Memory B cell (primary cell): Measurements from ENCODE around the gene ABAT.
A peak's percentile ranks its signal among the peaks of the same experiment; 100 is the strongest.

Source experiments
- ATAC-seq: fragments of 150-1000 bp; cut with Tn5 transposase; 2 replicates; pipeline ENCODE4 v1.10.0; 2021; ENCODE audit warnings: low read depth, mild to moderate bottlenecking, moderate library complexity
- DNase-seq, 2 donors: peaks; one replicate each; pipeline ENCODE4 v3.0.0; 2022; ENCODE audit warnings: low spot score in 2 of 2
- H3K27ac Mint-ChIP-seq: one replicate; pipeline ENCODE4 v1.8.0; 2022; ENCODE audit warnings: mild to moderate bottlenecking, moderate library complexity, mixed read lengths
- H3K27me3 Mint-ChIP-seq: one replicate; pipeline ENCODE4 v1.8.0; 2022; ENCODE audit warnings: mixed read lengths
- H3K36me3 Mint-ChIP-seq: one replicate; pipeline ENCODE4 v1.8.0; 2022; ENCODE audit warnings: mild to moderate bottlenecking, mixed read lengths
- H3K4me1 Mint-ChIP-seq: one replicate; pipeline ENCODE4 v1.8.0; 2022; ENCODE audit warnings: mixed read lengths
- H3K4me3 Mint-ChIP-seq: one replicate; pipeline ENCODE4 v1.8.0; 2022; ENCODE audit warnings: mild to moderate bottlenecking, moderate library complexity, mixed read lengths
- H3K9me3 Mint-ChIP-seq: one replicate; pipeline ENCODE4 v1.8.0; 2022; ENCODE audit warnings: mixed read lengths

The ABAT gene

DNA sequence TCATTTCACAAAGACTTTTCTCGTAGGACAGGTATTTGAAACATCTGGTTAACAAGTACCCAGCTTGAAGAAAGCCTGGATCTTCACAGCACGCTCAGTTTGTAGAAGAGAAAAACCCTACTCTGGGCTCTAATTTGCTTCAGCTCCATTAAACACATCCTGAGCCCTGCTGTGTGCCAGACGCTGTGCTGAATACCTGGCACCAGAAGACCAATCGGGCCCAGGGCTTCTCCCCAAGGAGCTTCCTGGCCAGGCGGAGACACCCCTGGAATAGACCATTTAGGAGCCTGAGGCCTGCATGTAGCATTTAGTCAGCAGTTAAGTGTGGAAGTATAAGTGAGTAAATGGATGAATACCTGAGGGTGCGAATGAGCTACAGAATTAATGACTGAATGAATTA lies 8.9 kb upstream of the ABAT start:
- ATAC-seq (no peak), DNase-seq (no peak)
- Mint-ChIP-seq H3K27ac (no peak overlapping the region), H3K4me3 (no peak overlapping the region), H3K27me3 (no peaks in the 10 kb centered on the region), H3K36me3 (peaks cover 10% of the 10 kb centered on the region), H3K4me1 (peaks cover under 1% of the 10 kb centered on the region), H3K9me3 (no peaks in the 10 kb centered on the region)

DNA sequence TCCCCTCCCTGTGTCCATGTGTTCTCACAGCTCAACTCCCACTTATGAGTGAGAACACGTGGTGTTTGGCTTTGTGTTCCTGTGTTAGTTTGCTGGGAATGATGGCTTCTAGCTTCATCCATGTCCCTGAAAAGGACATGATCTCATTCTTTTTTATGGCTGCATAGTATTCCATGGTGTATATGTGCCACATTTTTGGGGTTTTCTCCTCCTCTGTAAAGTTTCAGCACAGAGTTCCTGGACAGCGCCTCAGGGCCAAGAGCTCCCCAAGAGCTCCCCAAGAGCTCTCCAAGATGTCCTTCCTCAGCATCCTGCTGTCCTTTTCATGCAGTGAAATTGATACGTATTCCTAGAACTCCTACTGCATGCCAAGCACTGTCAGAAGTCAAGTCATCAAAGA lies 6.9 kb upstream of the ABAT start:
- H3K27me3 Mint-ChIP-seq = no peaks in the 10 kb centered on the region
- H3K9me3 Mint-ChIP-seq = no peaks in the 10 kb centered on the region
- no peak overlapping the region for H3K27ac Mint-ChIP-seq
- no peaks in the 10 kb centered on the region for H3K4me1 Mint-ChIP-seq
- peaks cover 10% of the 10 kb centered on the region for H3K36me3 Mint-ChIP-seq
- ATAC-seq (no peak), DNase-seq (no peak)
- no peak overlapping the region for H3K4me3 Mint-ChIP-seq

DNA sequence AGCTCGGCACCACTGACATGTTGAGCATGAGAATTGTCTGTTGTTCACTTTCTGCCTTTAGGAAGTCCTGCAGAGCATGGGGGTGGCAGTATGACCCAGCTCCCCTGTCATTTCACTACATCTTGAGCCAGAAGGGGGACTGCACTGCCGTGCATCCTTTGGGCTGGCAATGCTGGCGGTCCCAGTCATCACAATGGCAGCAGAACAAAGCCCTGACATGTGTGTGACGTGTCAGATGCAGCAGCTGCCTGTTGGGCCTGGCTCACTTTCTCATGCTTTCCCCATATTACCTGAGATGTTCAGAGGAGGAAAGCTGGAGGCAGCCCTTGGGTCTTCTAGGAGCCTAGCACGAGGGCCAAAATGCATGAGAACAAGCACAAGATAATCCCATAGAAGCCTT lies 6.3 kb upstream of the ABAT start:
- Mint-ChIP-seq H3K4me3 (no peak overlapping the region), H3K4me1 (no peaks in the 10 kb centered on the region), H3K9me3 (no peaks in the 10 kb centered on the region), H3K27ac (no peak overlapping the region), H3K36me3 (peaks cover 10% of the 10 kb centered on the region), H3K27me3 (no peaks in the 10 kb centered on the region)
- no peak for DNase-seq
- no peak for ATAC-seq

DNA sequence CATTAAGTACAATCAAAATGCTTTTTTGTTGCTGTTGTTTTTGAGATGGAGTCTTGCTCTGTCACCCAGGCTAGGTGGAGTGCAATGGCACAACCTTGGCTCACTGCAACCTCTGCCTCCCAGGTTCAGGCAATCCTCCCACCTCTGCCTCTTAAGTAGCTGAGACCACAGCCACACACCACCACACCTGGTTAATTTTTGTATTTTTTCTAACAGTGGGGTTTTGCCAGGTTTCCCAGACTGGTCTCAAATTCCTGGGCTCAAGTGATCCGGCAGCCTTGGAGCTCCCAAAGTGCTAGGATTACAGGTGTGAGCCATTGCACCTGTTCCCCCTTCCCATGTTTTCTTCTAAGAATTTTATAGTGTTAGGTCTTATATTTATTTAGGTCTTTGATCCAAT lies 4.9 kb upstream of the ABAT start:
- H3K4me3 Mint-ChIP-seq = no peak overlapping the region
- peaks cover 10% of the 10 kb centered on the region for H3K36me3 Mint-ChIP-seq
- no peaks in the 10 kb centered on the region for H3K9me3 Mint-ChIP-seq
- peaks cover 4% of the 10 kb centered on the region for H3K4me1 Mint-ChIP-seq
- DNase-seq (no peak), ATAC-seq (no peak)
- no peaks in the 10 kb centered on the region for H3K27me3 Mint-ChIP-seq
- no peak overlapping the region for H3K27ac Mint-ChIP-seq

DNA sequence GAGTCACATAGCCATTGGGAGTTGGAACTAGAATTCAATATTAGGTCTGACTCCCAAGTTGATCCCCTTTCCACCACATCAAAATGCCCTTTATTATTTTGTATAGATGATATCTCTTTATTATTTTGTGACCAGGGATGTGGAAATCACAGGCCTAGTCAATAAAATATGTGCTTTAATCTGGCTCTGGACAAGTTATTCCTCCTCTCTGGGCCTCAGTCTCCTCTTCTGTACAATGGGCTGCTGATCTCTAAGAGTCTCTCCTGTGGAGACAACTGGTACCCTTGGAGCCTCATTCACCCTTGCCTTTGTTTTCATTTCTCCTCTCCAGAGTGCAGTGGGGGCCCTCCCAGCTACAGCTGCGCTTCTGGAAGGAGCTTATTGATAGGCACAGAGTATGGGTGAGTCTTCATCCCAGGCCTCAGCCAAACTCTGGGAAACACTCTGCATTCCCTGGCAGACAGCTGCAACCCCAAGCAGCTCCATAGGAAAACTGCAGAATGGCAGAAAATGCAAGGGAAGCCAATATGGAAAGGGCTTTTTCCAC lies 4.3 kb upstream of the ABAT start:
- no peak for DNase-seq
- no peak overlapping the region for H3K27ac Mint-ChIP-seq
- no peaks in the 10 kb centered on the region for H3K9me3 Mint-ChIP-seq
- H3K4me1 Mint-ChIP-seq = peaks cover 7% of the 10 kb centered on the region
- ATAC-seq = no peak
- no peak overlapping the region for H3K4me3 Mint-ChIP-seq
- no peaks in the 10 kb centered on the region for H3K27me3 Mint-ChIP-seq
- H3K36me3 Mint-ChIP-seq = peaks cover 10% of the 10 kb centered on the region

DNA sequence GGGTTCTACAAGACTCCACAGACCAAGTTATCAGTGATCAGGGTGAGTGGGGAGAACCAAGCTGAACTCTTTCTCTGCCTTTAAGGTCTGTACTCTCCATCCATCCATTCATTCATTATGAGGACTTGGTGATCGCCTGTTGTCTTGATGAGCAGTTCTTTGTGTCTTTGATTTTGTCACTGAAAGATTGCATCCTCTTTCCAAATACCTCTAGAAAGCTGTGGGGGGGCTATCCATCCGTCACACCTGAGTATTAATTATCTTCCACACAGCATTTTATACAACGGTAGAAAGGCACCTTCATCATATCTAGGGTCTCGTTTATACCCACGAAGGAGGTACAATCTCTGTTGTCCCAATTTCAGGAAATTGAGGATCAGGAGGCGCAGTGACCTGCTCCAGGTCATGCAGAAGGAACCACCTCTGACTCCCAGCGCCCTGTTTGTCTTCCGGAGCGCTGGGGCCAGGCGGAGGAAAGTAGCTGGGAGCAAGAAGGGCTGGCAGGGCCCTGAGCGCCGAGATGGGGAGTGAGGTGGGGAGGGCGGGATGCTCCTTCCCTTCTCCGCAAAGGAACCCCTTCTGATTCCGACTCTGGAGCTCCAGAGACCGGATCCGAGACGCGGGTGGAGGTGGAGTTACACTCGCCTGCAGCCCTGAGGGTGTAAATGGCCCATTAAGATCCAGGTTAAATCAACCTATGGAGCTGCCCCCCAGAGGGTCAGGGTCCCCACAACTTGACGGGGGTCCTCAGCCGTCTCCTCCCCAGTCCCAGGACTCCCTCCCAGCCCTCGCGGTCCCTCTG lies 605 bp upstream of the ABAT start:
- Mint-ChIP-seq H3K36me3 (peaks cover 4% of the 10 kb centered on the region), H3K4me3 (peak overlapping the region; percentile 91), H3K9me3 (no peaks in the 10 kb centered on the region), H3K27ac (no peak overlapping the region), H3K27me3 (no peaks in the 10 kb centered on the region), H3K4me1 (peaks cover 17% of the 10 kb centered on the region)
- DNase-seq = no peak
- peak; percentile 26 for ATAC-seq

DNA sequence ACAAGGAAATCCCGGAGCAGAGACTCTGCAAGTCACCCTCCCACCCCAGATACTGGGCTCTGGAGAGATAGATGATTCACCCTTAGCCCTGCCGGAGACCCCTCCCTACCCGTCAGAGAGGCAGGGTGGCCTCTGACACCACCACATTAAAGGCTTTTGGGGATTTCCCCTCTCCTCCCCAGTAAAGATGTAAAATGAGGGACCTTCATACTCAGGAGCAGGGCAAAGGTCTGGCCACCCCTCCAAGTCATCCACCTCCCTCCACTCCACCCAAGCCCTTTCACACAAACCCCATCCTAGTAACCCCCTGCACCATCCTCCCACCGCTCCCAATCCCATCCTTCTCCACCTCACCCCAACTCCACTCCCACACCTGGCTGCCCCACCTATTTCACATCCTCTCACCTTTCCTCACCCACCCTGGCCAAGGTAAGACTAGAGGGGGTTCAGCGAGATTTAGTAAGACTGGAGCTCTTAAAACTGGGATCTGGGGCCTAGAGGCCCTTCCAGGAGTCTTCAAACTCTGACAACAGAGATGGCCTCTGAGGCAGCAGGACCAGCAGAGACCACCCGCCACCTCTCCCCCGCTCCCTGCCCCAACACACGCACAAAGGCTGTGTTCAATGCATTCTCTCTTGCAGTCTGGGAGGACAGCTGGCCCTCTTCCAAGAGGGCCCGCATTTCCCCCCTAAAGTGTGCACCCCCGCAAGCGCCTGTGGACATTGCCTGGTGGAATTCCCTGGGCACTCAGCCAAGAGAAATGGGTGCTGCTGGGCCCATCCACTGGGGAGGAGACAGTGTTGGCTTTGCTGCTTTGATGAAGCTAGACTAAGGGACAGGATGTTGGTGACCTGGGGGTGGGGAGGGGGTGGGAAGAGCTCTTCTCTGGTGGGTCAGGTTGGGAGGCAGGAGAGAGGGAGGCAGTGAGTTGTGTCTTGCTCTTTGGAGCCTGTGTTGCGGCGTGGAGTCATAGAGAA lies 1.1 kb downstream of the ABAT start:
- no peak for DNase-seq
- peak overlapping the region; percentile 91 for H3K4me3 Mint-ChIP-seq
- no peak for ATAC-seq
- peaks cover 5% of the 10 kb centered on the region for H3K27me3 Mint-ChIP-seq
- H3K36me3 Mint-ChIP-seq = peaks cover 12% of the 10 kb centered on the region
- peaks cover 22% of the 10 kb centered on the region for H3K4me1 Mint-ChIP-seq
- peaks cover 5% of the 10 kb centered on the region for H3K9me3 Mint-ChIP-seq
- H3K27ac Mint-ChIP-seq = peak overlapping the region; percentile 78

DNA sequence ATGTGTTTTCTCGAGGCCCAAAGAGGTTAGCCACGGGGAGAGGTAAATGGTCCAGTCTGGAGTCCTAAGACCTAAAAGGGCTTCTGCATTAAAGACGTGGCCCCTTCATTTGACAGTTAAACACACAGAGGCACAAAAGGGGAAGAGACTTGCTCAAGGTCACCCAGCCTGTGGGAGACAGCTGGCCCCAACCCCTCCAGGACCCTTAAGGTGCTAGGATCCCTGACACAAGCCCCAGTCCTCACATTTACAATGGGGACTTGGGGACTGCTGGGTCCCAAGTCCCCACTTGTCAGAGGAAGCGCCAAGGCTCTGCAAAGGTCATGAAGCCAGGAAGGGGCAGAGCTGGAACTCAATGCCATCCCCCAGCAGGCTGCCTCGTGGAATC lies 1.7 kb downstream of the ABAT start:
- no peak for DNase-seq
- H3K36me3 Mint-ChIP-seq = peaks cover 12% of the 10 kb centered on the region
- peaks cover 26% of the 10 kb centered on the region for H3K4me1 Mint-ChIP-seq
- peaks cover 5% of the 10 kb centered on the region for H3K27me3 Mint-ChIP-seq
- peak overlapping the region; percentile 91 for H3K4me3 Mint-ChIP-seq
- peaks cover 5% of the 10 kb centered on the region for H3K9me3 Mint-ChIP-seq
- H3K27ac Mint-ChIP-seq = no peak overlapping the region
- no peak for ATAC-seq

DNA sequence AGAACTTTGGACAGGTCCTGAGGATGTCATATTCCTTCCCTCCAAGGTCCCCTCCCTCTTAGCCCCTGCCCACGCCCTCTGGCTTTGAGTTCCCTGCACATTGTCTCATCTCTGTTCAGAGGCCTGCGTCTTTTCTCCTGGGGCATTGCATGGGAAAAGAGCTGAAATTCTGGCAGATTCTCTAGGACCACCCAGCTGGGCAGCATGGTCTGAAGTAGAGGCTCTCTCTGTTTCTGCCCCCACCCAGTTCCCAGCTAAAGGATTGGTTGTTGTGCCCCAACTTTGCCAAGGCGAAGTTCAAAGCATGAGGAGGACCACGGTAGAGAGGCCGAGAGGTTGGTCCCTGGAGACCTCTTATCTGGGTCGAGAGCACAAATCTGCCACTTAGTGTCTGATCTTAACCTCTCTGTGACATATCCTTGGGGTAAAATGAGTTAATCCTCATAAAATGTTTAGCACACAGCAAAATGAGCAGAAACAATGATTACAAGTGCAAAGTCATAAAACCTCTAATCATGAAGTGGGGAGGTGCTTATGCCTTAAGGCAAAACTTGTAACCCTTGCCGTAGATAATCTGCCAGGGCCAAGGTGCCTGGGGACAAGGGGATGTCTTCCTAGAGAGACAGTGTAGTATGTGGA lies 2.4 kb downstream of the ABAT start:
- DNase-seq (no peak), ATAC-seq (no peak)
- Mint-ChIP-seq H3K36me3 (peaks cover 12% of the 10 kb centered on the region), H3K4me1 (peaks cover 26% of the 10 kb centered on the region), H3K27ac (no peak overlapping the region), H3K27me3 (peaks cover 5% of the 10 kb centered on the region), H3K9me3 (peaks cover 5% of the 10 kb centered on the region), H3K4me3 (no peak overlapping the region)

DNA sequence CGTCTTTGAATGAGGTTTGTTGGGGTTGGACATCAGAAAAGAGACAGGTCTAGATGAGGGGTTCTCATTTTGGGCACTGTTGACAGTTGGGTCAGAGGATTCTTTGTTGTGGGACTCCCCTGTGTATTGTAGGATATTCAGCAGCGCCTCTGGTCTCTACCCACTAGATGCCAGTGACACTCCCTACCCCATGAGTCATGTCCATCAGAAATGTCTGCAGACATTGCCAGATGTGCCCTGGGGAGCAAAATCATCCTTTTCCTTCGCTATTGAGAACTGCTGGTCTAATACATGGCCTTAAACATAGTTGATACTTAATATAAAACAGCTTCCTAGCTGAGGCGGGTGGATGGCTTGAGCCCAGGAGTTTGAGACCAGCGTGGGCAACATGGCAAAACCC lies 3.1 kb downstream of the ABAT start:
- peaks cover 26% of the 10 kb centered on the region for H3K4me1 Mint-ChIP-seq
- peaks cover 12% of the 10 kb centered on the region for H3K36me3 Mint-ChIP-seq
- H3K27me3 Mint-ChIP-seq = peaks cover 5% of the 10 kb centered on the region
- no peak for DNase-seq
- ATAC-seq = no peak
- H3K9me3 Mint-ChIP-seq = peaks cover 5% of the 10 kb centered on the region
- H3K27ac Mint-ChIP-seq = no peak overlapping the region
- no peak overlapping the region for H3K4me3 Mint-ChIP-seq

DNA sequence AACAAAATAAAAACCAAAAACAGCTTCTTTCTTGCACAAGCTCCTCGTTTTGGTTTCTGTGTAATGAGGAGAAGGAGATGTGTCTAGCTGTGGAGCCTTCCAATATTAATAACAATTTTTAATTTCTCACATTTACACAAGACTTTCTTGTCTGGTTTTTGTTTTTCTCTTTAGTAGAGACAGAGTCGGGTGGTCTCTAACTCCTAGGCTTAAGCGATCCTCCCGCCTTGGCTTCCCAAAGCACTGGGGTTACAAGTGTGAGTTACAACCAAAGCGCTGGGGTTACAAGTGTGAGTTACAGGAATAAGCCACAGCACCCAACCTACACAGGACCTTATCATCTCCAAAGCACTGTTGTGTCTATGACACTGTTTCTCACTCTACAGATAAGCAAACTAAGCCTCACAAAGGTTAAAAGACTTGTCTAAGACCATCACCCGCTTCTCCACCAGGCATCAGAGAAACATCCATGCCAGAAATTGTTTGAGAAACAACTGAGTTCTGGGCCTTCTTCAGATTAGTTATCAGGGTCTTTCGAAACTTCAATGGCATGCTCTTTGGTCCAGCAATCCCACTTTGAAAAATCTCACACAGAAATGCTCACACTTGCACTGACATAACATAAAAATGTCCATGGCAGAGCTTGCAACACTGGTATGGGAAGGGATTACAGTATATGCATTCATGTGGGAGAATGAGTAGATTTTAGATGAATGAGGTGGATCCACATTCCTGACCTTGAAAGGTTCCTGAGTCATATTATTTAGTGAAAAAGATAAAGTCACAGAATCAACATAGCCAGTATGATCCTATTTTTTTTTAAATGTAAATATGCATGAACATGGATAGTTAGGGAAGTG lies 3.9 kb downstream of the ABAT start:
- Mint-ChIP-seq H3K4me1 (peaks cover 26% of the 10 kb centered on the region), H3K27me3 (peaks cover 5% of the 10 kb centered on the region), H3K27ac (no peak overlapping the region), H3K36me3 (peaks cover 12% of the 10 kb centered on the region), H3K9me3 (peaks cover 5% of the 10 kb centered on the region), H3K4me3 (no peak overlapping the region)
- DNase-seq (no peak), ATAC-seq (no peak)

DNA sequence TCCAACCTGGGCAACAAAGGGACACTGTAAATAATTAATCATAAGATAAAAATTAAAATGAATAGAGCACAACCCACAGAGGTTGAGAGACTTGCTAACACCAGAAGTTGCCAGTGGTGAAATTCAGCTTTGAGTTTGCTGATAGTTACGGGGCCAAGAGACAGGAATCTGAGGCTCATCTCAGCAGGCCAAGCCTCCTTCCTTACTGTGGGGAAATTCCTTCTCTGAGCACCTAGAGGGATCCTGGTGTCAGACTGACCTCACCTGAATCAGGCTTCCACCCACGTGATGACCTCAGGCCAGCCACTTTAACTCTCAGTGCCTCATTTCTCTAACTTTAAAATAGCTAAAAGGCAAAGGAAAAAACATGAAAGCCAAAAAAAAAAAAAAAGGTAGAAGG lies 4.7 kb downstream of the ABAT start:
- H3K9me3 Mint-ChIP-seq = peaks cover 5% of the 10 kb centered on the region
- no peak overlapping the region for H3K27ac Mint-ChIP-seq
- H3K36me3 Mint-ChIP-seq = peaks cover 14% of the 10 kb centered on the region
- peaks cover 5% of the 10 kb centered on the region for H3K27me3 Mint-ChIP-seq
- no peak overlapping the region for H3K4me3 Mint-ChIP-seq
- H3K4me1 Mint-ChIP-seq = peaks cover 25% of the 10 kb centered on the region
- ATAC-seq = no peak
- no peak for DNase-seq

DNA sequence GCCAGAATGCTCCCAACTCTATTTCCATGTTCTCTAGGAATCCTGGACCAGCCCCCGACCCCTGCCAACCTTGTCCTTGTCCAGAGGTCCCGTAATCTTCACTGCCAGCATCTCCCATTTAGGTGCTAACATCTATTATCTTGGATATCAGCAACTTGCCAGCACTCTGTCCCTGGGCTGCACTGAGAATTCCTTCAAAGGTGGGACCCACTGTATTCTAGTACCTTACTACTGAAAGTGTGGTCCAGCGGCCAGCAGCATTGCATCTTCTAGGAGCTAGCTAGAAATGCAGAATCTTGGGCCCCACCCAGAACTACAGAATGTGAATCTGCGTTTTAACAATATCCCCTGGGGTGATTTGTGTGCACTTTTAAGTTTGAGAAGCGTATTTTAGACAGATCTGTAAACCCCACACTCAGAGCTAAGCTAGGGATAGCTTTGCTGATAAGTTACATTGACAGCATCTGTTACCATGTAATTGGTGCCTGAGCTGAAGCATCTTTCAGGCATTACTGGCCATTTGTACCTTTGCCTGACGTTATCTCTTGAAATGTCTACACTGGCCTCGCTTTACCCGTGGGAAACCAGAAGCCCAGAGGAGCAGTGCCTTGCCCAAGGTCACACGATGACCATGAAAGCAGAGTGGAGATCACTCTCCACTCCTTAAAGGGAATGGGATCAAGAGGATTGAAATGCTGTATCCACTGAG lies 8.3 kb downstream of the ABAT start:
- H3K27me3 Mint-ChIP-seq = peaks cover 5% of the 10 kb centered on the region
- H3K9me3 Mint-ChIP-seq = peaks cover 5% of the 10 kb centered on the region
- DNase-seq = no peak
- H3K36me3 Mint-ChIP-seq = peaks cover 21% of the 10 kb centered on the region
- H3K4me3 Mint-ChIP-seq = no peak overlapping the region
- peaks cover 17% of the 10 kb centered on the region for H3K4me1 Mint-ChIP-seq
- no peak overlapping the region for H3K27ac Mint-ChIP-seq
- ATAC-seq = no peak
